IMR-90 (cell line): ENCODE data around the gene NR1H2.

Experiments used
- FOS ChIP-seq: fragments of 150-350 bp; IDR thresholded peaks from 2 replicates; pipeline ENCODE4 v1.6.1; 2016; ENCODE audit warnings: low read depth, low read length
- MAFK ChIP-seq: IDR thresholded peaks from 2 replicates; pipeline ENCODE4 v1.6.1; 2012; ENCODE audit warnings: low read depth, low read length, improper control_type of control experiment
- MXI1 ChIP-seq: IDR thresholded peaks from 2 replicates; pipeline ENCODE4 v1.6.1; 2012; ENCODE audit warnings: low read depth, mild to moderate bottlenecking, low read length, moderate library complexity, borderline replicate concordance
- POLR2A ChIP-seq: IDR thresholded peaks from 2 replicates; pipeline ENCODE4 v1.6.1; 2012; ENCODE audit warnings: mild to moderate bottlenecking, low read depth, low read length
- RAD21 ChIP-seq: IDR thresholded peaks from 2 replicates; pipeline ENCODE4 v1.6.1; 2012; ENCODE audit warnings: low read length, improper control_type of control experiment
- RCOR1 ChIP-seq: IDR thresholded peaks from 2 replicates; pipeline ENCODE4 v1.6.1; 2012; ENCODE audit warnings: mild to moderate bottlenecking, low read length, improper control_type of control experiment; ENCODE audit not compliant: insufficient replicate concordance
- RFX5 ChIP-seq: IDR thresholded peaks from 2 replicates; pipeline ENCODE4 v1.8.0; 2012; ENCODE audit warnings: low read depth, mild to moderate bottlenecking, low read length, moderate library complexity
- TF ChIP-seq, protein P1 (sequence below): conservative IDR thresholded peaks from 2 replicates; pipeline ENCODE4 v1.5.1; 2012; ENCODE audit warnings: mild to moderate bottlenecking, low read depth, low read length, improper control_type of control experiment
- TF ChIP-seq, protein P2 (sequence below): fragments of 150-350 bp; IDR thresholded peaks from 2 replicates; pipeline ENCODE4 v1.6.1; 2017; ENCODE audit warnings: mild to moderate bottlenecking, antibody characterized with exemption, low read length, low read depth
- TF ChIP-seq, protein P3 (sequence below): fragments of 150-350 bp; IDR thresholded peaks from 2 replicates; pipeline ENCODE4 v1.6.1; 2016; ENCODE audit warnings: low read depth, mild to moderate bottlenecking, low read length, moderate library complexity, borderline replicate concordance

DNA sequence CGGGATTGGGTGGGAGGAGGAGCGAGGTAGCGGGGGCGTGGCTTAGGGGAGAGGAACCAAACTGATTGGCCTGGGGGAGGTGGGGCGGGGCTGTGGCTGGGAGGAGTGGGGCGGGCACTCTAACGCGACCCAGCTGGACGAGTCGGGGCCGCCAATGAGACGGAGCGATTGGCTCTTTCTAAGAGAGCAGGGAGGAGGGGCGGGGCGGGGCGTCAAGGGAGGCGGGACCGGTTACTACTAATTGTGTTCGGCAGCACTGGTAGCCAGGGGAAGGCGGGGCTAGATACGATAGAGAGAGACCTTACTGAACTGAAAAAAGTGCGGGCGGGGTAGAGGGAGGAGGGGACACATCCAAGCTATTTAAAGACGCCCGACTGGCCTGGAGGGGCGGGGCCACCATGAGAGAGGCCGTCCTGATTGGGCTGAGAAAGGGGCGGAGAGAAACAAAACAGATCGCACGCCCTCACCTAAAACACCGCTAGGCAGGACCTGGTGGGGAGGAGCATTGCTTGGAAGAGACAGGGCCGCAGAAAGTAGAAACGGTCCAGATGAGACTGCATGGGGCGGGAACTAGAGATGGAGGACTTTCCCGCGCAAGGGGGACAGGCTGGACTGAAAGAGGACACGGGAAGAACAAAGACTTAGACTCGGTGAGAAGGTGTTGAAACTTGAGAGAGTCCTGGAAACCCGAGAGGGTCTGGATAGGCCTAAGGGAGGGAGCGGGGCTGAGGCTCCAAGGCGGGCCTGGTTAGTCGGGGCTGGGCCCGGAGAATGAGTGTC is 46.9 kb upstream of the NR1H2 start, which contains the start of gene KCNC3:
- TF ChIP-seq RFX5, result no peak
- TF ChIP-seq, protein P1, sequence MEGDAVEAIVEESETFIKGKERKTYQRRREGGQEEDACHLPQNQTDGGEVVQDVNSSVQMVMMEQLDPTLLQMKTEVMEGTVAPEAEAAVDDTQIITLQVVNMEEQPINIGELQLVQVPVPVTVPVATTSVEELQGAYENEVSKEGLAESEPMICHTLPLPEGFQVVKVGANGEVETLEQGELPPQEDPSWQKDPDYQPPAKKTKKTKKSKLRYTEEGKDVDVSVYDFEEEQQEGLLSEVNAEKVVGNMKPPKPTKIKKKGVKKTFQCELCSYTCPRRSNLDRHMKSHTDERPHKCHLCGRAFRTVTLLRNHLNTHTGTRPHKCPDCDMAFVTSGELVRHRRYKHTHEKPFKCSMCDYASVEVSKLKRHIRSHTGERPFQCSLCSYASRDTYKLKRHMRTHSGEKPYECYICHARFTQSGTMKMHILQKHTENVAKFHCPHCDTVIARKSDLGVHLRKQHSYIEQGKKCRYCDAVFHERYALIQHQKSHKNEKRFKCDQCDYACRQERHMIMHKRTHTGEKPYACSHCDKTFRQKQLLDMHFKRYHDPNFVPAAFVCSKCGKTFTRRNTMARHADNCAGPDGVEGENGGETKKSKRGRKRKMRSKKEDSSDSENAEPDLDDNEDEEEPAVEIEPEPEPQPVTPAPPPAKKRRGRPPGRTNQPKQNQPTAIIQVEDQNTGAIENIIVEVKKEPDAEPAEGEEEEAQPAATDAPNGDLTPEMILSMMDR, result no peak
- no peak for TF ChIP-seq RCOR1
- TF ChIP-seq MAFK, result no peak
- no peak for TF ChIP-seq MXI1
- TF ChIP-seq FOS, result no peak
- no peak for TF ChIP-seq RAD21
- no peak for TF ChIP-seq POLR2A
- TF ChIP-seq, protein P2, sequence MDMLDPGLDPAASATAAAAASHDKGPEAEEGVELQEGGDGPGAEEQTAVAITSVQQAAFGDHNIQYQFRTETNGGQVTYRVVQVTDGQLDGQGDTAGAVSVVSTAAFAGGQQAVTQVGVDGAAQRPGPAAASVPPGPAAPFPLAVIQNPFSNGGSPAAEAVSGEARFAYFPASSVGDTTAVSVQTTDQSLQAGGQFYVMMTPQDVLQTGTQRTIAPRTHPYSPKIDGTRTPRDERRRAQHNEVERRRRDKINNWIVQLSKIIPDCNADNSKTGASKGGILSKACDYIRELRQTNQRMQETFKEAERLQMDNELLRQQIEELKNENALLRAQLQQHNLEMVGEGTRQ, result no peak
- TF ChIP-seq, protein P3, sequence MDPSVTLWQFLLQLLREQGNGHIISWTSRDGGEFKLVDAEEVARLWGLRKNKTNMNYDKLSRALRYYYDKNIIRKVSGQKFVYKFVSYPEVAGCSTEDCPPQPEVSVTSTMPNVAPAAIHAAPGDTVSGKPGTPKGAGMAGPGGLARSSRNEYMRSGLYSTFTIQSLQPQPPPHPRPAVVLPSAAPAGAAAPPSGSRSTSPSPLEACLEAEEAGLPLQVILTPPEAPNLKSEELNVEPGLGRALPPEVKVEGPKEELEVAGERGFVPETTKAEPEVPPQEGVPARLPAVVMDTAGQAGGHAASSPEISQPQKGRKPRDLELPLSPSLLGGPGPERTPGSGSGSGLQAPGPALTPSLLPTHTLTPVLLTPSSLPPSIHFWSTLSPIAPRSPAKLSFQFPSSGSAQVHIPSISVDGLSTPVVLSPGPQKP, result no peak
